Stomach (tissue), 9 donors: ENCODE results near the gene USP48. TPM values are rescaled to one million over a fixed set of nuclear protein-coding genes. Genes with fewer than 3 reads are reported as not detected.
"Not testable (repeated sequence)": the region's sequence is repeated elsewhere in the genome, so short reads cannot be mapped to it uniquely, and the experiment has no call there.

Experiments
- DNase-seq, 2 donors: peaks; one replicate each; pipeline versions ENCODE4 v3.0.0 to v3.0.0-alpha.2; 2013 to 2019
- H3K27ac ChIP-seq, 5 donors: fragments of 200-600 bp in 4 of 5; sonication (generic) in 4 of 5; one replicate each; pipeline ENCODE4 v1.5.1; 2013 to 2019; ENCODE audit warnings: mild to moderate bottlenecking in 1 of 5, moderate library complexity in 1 of 5
- H3K27me3 ChIP-seq, 3 donors: fragments of 200-600 bp; sonication (generic); one replicate each; pipeline ENCODE4 v1.5.1; 2017 to 2019; ENCODE audit warnings: mixed run types in 1 of 3
- H3K36me3 ChIP-seq, 4 donors: fragments of 200-600 bp; sonication (generic); 1 replicate in 3 of 4; 2 replicates in 1 of 4; pipeline ENCODE4 v1.5.1; 2016 to 2019
- H3K4me1 ChIP-seq, 4 donors: fragments of 200-600 bp; sonication (generic); one replicate each; pipeline ENCODE4 v1.5.1; 2016 to 2019
- H3K4me3 ChIP-seq, 4 donors: fragments of 200-600 bp; sonication (generic) in 3 of 4; one replicate each; pipeline ENCODE4 v1.5.1; 2016 to 2019; ENCODE audit warnings: mild to moderate bottlenecking in 1 of 4
- H3K9me3 ChIP-seq, 4 donors: fragments of 200-600 bp; sonication (generic); one replicate each; pipeline ENCODE4 v1.5.1; 2016 to 2019
- EP300 ChIP-seq: sonication (generic); formaldehyde crosslinking; IDR thresholded peaks from one replicate; pipeline ENCODE4 v1.6.1; 2017; ENCODE audit warnings: antibody characterized with exemption
- POLR2A ChIP-seq, 4 donors: fragments of 450-650 bp; IDR thresholded peaks; one replicate each; pipeline ENCODE4 v1.6.1; 2016; ENCODE audit warnings: antibody characterized with exemption in 4 of 4, control low read depth in 2 of 4, mild to moderate bottlenecking in 1 of 4, moderate library complexity in 1 of 4
- POLR2AphosphoS5 ChIP-seq, 3 donors: sonication (generic); formaldehyde crosslinking; IDR thresholded peaks; one replicate each; pipeline ENCODE4 v1.6.1; 2016; ENCODE audit warnings: antibody characterized with exemption in 3 of 3
- WGBS, 5 donors: extraction: QIAGEN DNeasy Blood & Tissue Kit in 3 of 5; methylation state at CpG; one replicate each; pipeline versions ENCODE4 v1.1.5 to v1.1.7; 2013 to 2018; 5-methylcytosine and 5-hydroxymethylcytosine counted together
- intact Hi-C: fragments of 100-400 bp; cut with DNase I; formaldehyde crosslinking; loops from one replicate; pipeline ENCODE4 v1.15.1; 2023; ENCODE audit warnings: low total_unique reads
- polyA plus RNA-seq, 3 donors: library from polyadenylated mRNA; stranded (reverse); fragments of 200-250 nt; gene quantifications; one replicate each; pipeline ENCODE4 v1.2.3, GENCODE V29; 2013
- total RNA-seq, 5 donors: library from RNA; depleted of rRNA; stranded (reverse); fragments of >200 nt; gene quantifications; one replicate each; pipeline versions ENCODE4 v1.1.0 to v1.2.3, GENCODE V29; 2014 to 2016
- TF ChIP-seq, protein P1 (sequence below), 7 experiments: fragments of 450-650 bp in 4 of 7; fragments of 200-600 bp in 3 of 7; sonication (generic) in 3 of 7; IDR thresholded peaks; one replicate each; pipeline ENCODE4 v1.5.1; 2016 to 2019; ENCODE audit warnings: antibody characterized with exemption in 7 of 7, control low read depth in 2 of 7, mild to moderate bottlenecking in 1 of 7
- donor health status: healthy with polysubstance abuse.
- donor health status: Bipolar disorder and iron deficiency.
- donor health status: healthy.

USP48 gene
- total and polyA plus RNA-seq, 8 donors, result 12.7 to 144 (median 78.7) TPM

DNA sequence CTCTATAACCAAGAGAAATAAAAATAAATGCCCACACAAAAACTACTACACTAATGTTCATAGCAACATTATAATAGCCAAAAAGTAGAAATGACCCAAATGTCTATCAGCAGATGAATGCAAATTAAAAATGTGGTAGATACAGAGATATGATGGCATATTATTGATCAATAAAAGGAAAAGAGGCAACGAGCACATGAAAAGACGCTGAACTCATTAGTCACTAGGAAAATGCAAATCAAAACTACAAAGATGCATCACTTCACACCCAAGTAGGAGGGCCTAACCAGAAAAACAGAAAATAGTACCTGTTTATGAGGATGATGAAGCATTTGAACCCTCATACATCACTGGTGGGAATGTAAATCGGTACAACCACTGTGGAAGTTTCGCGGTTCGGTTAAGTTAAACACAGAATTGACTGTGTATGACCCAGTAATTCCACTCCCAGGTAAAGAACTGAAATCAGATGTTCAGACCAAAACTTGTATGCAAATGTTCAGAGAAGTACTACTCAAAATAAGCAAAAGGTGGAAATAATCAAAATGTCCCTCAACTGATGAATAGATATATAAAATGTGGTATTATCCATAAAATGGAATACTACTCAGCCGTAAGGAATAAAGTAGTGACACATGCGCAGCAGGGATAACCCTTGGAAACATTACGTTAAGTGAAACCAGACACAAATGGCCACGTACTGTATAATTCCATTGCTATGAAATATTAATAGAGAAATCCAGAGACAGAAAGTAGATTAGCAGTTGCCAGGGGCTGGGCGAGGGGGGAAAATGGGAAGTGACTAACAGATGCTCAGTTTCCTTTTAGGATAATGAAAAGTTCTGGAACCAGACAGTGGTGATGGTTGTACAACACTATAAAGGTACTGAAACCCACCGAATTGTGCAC, 3.1 kb downstream of the USP48 start:
- no peaks in the 10 kb centered on the region for H3K27me3 ChIP-seq
- peak overlapping the region in 3 of 5 donors; percentile 39 to 100 (median 99) for H3K27ac ChIP-seq
- intact Hi-C loops, result no loop called here
- 74 to 80% (median 77%) methylated on average over 12 of the region's 12 CpGs for WGBS, 5 donors
- H3K4me1 ChIP-seq, result peaks cover 34 to 69% (median 53%) of the 10 kb centered on the region in 4 donors
- H3K36me3 ChIP-seq, result no peaks in the 10 kb centered on the region
- H3K9me3 ChIP-seq, result no peaks in the 10 kb centered on the region
- no peak for DNase-seq
- TF ChIP-seq POLR2AphosphoS5 (IDR thresholded peaks at IDR 0.05) (no peak), POLR2A (IDR thresholded peaks at IDR 0.05) (no peak), EP300 (no peak)
- TF ChIP-seq, protein P1, sequence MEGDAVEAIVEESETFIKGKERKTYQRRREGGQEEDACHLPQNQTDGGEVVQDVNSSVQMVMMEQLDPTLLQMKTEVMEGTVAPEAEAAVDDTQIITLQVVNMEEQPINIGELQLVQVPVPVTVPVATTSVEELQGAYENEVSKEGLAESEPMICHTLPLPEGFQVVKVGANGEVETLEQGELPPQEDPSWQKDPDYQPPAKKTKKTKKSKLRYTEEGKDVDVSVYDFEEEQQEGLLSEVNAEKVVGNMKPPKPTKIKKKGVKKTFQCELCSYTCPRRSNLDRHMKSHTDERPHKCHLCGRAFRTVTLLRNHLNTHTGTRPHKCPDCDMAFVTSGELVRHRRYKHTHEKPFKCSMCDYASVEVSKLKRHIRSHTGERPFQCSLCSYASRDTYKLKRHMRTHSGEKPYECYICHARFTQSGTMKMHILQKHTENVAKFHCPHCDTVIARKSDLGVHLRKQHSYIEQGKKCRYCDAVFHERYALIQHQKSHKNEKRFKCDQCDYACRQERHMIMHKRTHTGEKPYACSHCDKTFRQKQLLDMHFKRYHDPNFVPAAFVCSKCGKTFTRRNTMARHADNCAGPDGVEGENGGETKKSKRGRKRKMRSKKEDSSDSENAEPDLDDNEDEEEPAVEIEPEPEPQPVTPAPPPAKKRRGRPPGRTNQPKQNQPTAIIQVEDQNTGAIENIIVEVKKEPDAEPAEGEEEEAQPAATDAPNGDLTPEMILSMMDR (IDR thresholded peaks at IDR 0.05), result no peak
- H3K4me3 ChIP-seq, result peak overlapping the region in 1 of 4 donors; percentile 100

DNA sequence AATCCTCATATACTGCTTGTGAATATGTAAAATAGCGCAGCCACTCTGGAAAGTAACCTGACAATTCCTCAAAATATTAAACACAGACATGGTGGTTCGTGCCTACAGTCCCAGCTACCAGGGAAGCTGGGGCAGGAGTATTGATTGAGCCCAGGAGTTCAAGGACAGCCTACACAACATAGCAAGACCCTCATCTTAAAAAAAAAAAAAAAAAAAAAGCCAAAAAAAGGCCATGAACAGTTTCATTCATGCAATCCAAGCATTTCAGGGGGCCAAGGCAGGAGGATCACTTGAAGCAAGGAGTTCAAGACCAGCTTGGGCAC, 4.6 kb downstream of the USP48 start:
- Histone ChIP-seq H3K27ac (no peak overlapping the region), H3K4me1 (peaks cover 26 to 70% (median 47%) of the 10 kb centered on the region in 4 donors), H3K4me3 (no peak overlapping the region), H3K27me3 (no peaks in the 10 kb centered on the region), H3K36me3 (no peaks in the 10 kb centered on the region), H3K9me3 (no peaks in the 10 kb centered on the region)
- no peak for DNase-seq
- no peak for TF ChIP-seq EP300
- TF ChIP-seq, protein P1 (IDR thresholded peaks at IDR 0.05), result no peak
- no peak for TF ChIP-seq POLR2A (IDR thresholded peaks at IDR 0.05)
- TF ChIP-seq POLR2AphosphoS5 (IDR thresholded peaks at IDR 0.05), result no peak
- intact Hi-C loops, result no loop called here
- 88 to 98% (median 98%) methylated on average over 2 of the region's 2 CpGs for WGBS, 5 donors

DNA sequence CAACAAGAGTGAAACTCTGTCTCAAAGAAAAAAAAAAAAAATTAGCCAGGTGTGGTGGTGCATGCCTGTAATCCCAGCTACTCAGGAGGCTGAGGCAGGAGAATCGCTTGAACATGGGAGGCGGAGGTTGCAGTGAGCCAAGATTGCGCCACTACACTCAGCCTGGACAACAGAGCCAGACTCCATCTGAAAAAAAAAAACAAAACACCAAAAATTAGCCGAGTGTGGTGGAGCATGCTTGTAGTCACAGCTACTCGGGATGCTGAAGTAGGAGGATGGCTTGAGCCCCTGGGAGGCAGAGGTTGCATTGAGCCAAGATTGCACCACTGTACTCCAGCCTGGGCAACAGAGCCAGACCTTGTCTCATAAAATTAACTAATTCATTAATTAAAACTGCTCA, 6.0 kb downstream of the USP48 start:
- intact Hi-C loops, H3K4me3 ChIP-seq, H3K27me3 ChIP-seq, DNase-seq, H3K9me3 ChIP-seq, H3K36me3 ChIP-seq: not testable (repeated sequence)
- Histone ChIP-seq H3K27ac (peak overlapping the region in 1 of 5 donors; percentile 20), H3K4me1 (peaks cover 24 to 74% (median 47%) of the 10 kb centered on the region in 4 donors)
- 79 to 95% (median 84%) methylated on average over 5 of the region's 5 CpGs for WGBS, 5 donors

DNA sequence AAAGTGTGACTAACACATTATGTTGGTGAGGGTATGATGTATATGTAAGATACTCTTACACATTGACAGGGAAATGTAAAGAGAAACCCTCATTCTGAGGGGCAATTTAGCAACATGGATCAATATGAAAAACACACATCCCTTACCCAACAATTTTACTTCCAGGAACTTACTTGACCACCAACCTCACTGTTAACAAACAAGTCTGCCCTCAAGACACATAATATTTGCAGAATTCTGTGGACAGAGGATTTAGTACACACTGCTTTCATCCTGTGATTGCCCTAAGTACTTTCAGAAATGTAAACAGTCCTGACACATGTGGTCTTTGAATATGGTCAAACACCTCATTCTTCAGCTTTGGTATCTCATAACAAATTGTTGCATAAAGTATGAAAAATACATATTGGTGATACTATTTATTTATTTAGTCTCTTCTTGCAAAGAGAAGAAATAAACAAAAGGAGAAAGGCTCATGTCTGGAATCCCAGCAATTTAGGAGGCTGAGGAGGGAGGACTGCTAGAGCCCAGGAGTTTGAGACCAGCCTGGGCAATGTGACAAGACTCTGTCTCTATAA, 6.9 kb downstream of the USP48 start:
- Histone ChIP-seq H3K36me3 (no peaks in the 10 kb centered on the region), H3K4me1 (peaks cover 16 to 67% (median 38%) of the 10 kb centered on the region in 4 donors), H3K4me3 (no peak overlapping the region), H3K9me3 (no peaks in the 10 kb centered on the region), H3K27ac (peak overlapping the region in 2 of 5 donors; percentile 2 to 50), H3K27me3 (no peaks in the 10 kb centered on the region)
- intact Hi-C loops, result no loop called here
- no peak for DNase-seq
- TF ChIP-seq POLR2A (IDR thresholded peaks at IDR 0.05) (no peak), POLR2AphosphoS5 (IDR thresholded peaks at IDR 0.05) (no peak), EP300 (no peak)
- TF ChIP-seq, protein P1 (IDR thresholded peaks at IDR 0.05), result no peak

DNA sequence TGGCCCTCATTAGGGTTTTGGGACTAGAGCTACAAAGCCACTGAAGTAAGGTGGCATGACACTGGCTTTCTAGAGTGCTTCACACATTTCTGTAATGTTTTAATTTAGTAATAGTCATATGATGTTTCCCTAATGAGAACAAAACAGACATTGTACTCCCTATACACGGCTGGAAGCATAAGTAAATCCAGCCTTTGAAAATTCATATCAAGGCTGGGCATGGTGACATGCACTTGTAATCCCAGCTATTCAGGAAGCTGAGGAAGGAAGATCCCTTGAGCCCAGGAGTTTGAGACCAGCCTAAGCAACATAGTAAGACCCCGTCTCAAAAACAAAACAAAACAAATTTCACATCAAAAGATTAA, 7.4 kb downstream of the USP48 start:
- TF ChIP-seq POLR2AphosphoS5 (IDR thresholded peaks at IDR 0.05), result no peak
- TF ChIP-seq, protein P1 (IDR thresholded peaks at IDR 0.05), result no peak
- no peak for TF ChIP-seq POLR2A (IDR thresholded peaks at IDR 0.05)
- TF ChIP-seq EP300, result no peak
- 35 to 42% (median 42%) methylated on average over 2 of the region's 2 CpGs for WGBS, 5 donors
- Histone ChIP-seq H3K27ac (peak overlapping the region in 2 of 5 donors; percentile 2 to 50), H3K27me3 (no peaks in the 10 kb centered on the region), H3K9me3 (no peaks in the 10 kb centered on the region), H3K4me3 (no peak overlapping the region), H3K36me3 (no peaks in the 10 kb centered on the region), H3K4me1 (peaks cover 11 to 67% (median 33%) of the 10 kb centered on the region in 4 donors)
- DNase-seq, result no peak
- intact Hi-C loops, result no loop called here
